NCI-H187 treated with DMSO at 0.1 percent for 48 hours (cell line): ENCODE results near the gene TTC28.

Experiments
- DNase-seq: peaks from one replicate; lab custom pipeline; 2025; lab: John Stamatoyannopoulos, UW

Gene TTC28

DNA sequence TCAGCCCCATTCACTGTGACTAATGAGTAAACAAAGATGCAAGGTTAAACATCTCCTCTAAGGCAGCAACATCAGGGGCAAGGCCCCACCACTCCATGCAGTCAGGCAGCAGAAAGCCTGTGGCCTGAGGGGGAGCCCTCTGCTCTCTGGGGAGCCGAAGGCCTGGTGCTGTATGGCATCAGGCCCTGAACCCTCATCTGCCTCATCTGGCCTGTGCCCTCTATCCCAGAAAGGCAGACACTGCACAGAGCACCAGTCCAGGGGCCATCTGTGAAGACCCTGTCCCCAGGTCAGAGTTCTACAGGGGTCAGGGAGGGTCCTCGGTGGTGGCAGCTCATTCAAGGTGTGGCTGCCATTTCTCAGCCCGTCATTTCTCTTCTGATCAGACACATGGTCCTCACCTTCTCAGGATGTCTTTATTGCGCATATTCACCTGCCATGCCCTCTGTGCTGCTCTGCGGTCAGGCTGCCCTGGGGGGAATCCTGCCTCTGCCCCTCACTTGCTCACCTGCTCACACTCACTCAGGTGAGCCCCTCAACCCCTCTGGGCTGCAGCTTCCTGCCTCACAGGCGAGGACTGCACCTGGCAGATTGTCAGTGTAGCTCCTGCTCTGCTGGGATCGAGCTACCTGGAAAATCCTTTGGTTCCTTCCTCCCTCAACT lies 657.5 kb downstream of the TTC28 start:
- DNase-seq = no peak

DNA sequence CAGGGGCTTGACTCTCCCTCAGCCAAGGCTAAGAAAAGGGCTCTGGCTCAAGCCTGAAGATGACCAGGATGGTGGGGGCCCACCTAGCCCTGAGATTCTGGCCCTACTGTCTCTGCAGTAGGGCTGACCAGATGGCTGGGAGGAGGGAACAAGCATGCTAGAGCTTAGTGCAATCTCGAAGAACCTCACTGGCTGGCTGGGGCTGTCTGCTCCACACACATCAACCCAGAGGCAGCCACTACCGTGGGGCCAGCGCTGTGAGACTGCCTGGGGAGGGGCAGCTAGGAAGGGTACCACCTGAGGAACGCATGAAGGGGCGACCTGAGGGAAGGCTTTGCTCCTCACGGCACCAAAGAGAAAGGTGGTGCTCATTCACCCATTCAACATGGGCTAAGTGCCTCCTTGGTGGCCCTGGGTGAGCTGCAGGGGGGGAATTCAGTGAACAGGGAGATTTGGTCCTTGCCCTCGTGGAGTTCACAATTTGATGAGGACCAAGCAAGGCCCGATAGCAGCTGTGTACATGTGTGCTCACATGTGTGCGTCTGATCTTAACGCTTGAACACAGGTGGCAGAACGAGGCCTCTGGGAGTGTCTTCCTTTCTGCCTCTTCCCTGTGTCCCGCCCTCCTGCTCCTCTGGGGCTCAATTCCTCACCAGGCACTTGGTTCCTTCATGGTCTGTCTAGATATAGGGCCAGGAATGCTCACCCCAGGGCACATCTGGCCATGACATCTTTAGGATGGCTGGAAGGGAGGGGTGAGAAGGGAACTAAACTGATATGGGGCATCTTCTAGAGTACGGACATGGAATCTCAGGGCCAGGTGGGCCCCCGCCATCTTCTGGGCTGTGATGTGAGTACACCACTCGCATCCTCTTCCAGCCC lies 658.3 kb downstream of the TTC28 start:
- DNase-seq = no peak

GRCh38 chr22:28019881-28020861 lies 659.5 kb downstream of the TTC28 start:
- DNase-seq = no peak

DNA sequence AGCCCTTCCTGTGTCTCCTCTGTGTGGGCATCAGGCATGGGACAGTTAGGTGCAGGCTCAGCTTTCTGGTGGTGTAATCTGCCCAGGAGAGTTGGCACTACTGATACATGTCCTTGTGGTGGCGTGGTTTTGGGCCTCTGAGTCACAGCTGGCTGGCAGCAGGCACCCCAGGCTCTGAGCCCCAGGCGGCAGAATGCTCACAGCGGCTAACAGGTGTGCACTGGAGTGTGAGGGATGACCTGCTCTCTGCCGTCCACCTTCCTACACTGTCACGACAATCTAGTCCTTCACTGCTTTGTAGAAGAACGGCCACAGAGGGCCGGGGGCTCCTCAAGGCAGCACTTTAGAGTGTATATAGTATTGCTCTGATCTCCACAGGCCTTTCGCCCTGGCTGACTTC lies 660.3 kb downstream of the TTC28 start:
- DNase-seq = no peak

DNA sequence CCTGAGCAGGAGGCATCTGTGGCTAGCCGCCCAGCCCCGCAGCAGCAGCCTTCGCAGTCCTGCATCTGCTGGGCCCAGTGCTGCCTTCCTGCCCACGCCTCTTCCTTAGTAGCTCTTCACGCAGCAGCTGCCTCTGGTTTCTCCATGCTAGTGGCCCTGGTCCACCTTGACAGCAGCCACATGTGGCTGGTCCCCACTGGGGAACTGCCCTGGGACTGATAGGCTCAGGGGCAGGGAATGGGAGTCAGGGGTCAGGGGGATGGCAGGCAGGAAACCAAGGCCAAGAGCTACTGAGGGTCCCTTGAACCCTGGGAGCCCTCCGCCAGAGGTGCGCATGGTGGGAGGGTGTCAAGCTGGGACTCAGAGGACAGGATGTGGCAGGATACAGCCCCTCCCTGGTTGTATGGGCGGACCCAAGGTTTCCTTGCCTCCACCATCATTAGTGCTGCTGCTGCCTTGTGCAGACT lies 661.1 kb downstream of the TTC28 start:
- DNase-seq = no peak

DNA sequence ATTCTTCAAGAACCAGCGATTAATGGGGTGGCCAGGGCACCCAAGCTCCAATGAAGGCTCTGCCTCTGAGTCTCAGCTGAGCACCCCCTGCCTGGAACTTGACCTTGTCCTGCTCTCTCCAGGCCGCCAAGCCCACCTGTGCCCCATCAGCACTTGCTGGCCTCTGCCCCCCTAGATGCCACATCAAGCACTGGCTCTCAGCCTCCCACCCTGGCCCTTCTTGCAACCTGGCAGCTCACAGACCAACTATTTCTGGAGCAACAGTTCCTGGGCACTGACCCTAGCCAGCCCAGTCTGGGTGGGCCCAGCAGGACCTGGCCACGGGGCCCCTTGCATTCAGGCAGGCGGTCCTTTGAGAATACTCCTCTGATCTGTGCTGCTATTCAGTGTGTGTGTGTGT lies 661.8 kb downstream of the TTC28 start:
- no peak for DNase-seq

- DNase-seq = no peak
These were observed 662.2 kb downstream of the TTC28 start for GRCh38 chr22:28017558-28017820.

GRCh38 chr22:28016781-28017557 lies 662.7 kb downstream of the TTC28 start:
- no peak for DNase-seq

DNA sequence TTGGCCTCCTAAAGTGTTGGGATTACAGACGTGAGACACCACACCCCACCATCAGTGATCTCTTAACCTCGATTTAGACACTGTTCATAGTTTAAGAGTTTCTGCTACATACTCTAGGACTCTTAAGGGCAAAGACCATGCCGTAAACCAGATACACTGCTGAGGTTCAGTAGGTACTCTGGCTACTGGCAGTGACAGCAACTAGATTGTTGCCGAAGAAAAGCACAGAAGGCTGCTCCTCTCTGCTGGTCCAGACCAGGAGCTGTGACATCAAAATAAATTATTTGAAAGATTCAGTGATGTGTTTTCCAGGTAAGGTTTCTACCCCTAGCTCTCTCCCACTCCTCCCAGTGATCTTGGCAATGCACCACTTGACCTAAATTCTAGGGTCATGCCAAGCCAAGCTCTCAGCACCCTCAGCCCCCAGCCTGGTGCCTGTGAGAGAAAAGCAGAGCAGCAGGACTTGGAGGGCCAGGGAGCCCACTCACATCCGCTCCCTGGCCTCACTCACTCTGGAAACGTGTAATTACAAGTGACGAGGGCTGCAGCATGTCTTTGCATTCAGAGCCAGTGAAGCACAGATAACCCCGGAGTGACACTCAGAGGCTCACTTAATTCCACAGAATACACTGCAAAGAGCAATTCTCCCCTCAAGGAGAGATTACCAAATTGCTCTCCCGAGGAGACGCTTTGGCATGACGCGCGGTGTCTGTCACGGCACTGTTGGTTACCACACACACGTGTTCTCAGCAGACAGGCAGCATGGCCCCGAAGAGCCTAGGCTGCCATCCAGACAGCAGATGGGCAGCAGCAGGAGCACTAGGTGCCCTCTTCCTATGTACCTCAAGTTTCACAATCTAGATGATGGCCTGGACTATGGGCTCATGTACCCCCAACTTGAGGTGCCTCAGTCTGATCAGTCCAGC lies 663.7 kb downstream of the TTC28 start:
- no peak for DNase-seq

DNA sequence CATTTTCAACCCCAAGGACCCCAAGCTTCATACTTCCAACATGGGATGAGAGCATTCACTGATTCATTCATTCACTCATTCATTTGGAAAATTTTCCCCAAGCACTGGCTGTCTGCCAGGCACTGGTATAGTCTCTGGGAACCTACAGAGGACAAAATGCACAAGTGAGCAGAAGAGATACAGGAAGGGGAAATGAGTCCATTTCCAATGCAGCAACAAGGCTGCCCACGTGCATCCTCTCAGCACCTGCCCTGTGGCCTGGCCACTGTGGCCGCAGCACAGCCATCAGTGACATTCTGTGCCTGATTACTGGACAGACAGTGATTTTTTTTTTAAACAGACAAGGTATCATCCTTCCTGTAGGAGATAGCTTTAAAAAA lies 664.6 kb downstream of the TTC28 start:
- DNase-seq = no peak

DNA sequence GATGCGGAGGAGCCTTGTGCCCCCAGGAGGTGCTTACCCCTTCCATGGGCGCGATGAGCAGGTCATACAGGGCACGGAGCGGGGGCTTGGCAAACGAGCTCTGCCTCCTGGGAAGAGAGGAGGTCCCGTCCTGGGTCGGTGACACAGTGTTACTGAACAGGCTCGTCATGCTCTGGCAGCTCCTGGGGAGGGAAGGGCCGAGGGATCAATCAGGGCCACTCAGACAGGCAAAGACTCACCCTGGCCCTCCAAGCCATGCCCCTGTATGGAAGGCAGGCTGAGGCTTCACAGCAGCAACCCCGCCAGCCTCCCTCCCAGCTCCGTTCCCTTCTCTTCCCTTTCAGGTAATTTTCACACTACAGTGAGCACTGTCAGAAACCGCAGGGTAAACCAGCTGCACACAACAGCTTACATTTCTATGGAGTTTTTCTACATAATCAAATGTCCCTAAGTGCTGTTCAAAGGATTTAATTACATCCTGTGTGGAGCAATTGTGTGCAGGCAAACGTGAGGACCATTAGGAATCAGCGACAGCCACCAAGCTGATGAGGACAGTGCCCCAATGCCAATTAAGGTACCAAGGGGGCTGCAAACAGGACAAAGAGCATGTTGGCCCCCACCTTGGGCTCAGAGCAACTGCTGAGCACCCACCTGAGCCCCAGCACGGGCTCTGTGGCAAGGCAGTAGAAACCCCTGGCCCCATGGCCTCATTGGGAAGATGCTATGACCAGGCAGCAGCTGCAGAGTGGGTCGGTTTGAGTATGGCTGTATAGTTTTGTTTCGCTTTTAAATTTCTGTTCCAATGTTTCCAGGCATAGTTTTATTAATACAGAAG lies 665.2 kb downstream of the TTC28 start:
- DNase-seq = no peak

- no peak for DNase-seq
These were observed 666.0 kb downstream of the TTC28 start for GRCh38 chr22:28013611-28014010.

GRCh38 chr22:28012832-28013460 lies 666.7 kb downstream of the TTC28 start:
- DNase-seq = no peak

DNA sequence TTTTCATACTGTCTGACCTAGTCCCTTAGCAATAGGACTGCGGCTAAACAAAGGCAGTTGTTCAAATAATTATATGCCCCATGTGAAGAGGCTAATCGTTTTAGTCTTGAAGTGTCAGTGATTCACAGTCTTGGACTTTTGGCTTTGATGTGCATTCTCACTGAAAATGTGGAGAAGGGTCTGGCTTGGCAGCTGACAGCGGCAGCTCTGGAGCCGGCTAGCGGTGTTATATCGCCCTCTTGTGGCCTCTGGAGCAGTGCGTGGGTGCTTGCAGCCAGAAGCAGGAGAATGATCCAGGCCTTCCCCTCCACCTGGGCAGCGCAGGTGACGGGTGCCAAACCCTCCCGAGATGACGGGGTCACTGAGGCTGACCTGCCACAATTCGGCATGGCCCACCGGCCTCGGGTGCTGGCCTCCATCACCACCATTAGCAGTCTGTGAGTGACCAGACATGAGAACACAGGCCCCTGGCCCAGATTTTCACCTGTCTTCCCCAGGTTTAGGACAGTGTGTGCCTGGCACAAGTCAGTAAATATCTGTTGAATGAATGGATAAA lies 670.3 kb downstream of the TTC28 start:
- no peak for DNase-seq

- DNase-seq = no peak
These were observed 671.0 kb downstream of the TTC28 start for GRCh38 chr22:28008649-28009048.

DNA sequence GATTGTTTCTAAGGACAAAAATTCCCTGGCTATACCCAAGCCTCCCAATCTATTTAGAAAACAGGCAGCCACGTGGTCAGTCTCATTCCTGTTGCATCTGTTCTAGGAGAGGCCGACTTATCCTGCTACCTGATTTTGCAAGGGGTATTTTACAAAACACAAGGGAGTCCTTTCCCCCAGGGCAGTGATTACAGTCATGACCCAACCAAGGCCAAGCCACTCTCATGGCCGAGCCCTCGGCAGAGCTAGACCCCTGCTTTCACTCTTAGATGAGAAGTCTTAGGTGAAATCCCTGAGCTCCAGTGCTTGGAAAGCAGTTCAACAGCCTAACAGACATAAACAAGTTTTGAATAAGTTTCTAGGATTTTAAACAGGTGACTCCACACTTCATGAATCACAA lies 671.6 kb downstream of the TTC28 start:
- no peak for DNase-seq

GRCh38 chr22:28006271-28006670 lies 673.4 kb downstream of the TTC28 start:
- no peak for DNase-seq

DNA sequence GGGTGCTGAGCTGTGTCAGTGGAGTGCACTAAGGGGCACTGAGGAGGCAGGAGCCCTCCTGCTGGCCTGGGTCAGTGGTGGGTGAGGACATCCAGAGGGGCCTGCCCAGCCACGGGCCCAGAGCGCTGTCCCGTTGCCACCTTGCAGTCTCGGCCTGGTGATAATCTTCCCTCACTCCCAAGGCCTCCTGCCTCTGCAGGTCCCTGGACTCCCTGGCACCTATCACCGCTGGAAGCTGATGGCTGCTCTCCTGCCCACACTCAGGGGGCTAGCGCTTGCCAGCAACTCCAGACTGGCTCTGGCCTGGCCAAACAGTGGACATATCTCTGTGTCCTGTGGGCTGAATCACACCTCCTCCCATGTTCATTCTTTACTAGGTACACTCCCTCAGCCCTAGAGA lies 674.1 kb downstream of the TTC28 start:
- DNase-seq = no peak

GRCh38 chr22:28004021-28004420 lies 675.6 kb downstream of the TTC28 start:
- DNase-seq = no peak
